IPS-20b (cell line): ENCODE measurements around the gene OPRM1.

ENCODE experiments used
- H3K27ac ChIP-seq: one replicate; pipeline ENCODE4 v1.5.1; 2013; ENCODE audit warnings: low read length
- H3K27me3 ChIP-seq: 2 replicates; pipeline ENCODE4 v1.6.1; 2013; ENCODE audit warnings: mild to moderate bottlenecking, low read length, inconsistent platforms; ENCODE audit not compliant: insufficient read depth
- H3K36me3 ChIP-seq: 2 replicates; pipeline ENCODE4 v1.6.1; 2013; ENCODE audit warnings: low read depth, mild to moderate bottlenecking, inconsistent platforms, low read length, moderate library complexity; ENCODE audit not compliant: insufficient read depth
- H3K4me1 ChIP-seq: 2 replicates; pipeline ENCODE4 v1.6.1; 2013; ENCODE audit warnings: mild to moderate bottlenecking, control low read depth, inconsistent platforms, low read length, moderate library complexity; ENCODE audit not compliant: insufficient read depth
- H3K4me3 ChIP-seq: 2 replicates; pipeline ENCODE4 v1.5.1; 2013; ENCODE audit warnings: mild to moderate bottlenecking, low read length, inconsistent platforms
- H3K9ac ChIP-seq: 2 replicates; pipeline ENCODE4 v1.6.1; 2013; ENCODE audit warnings: low read depth, mild to moderate bottlenecking, inconsistent platforms, low read length, moderate library complexity
- H3K9me3 ChIP-seq: 2 replicates; pipeline ENCODE4 v1.6.1; 2013; ENCODE audit warnings: mild to moderate bottlenecking, low read depth, low read length, inconsistent platforms; ENCODE audit not compliant: insufficient read depth

Gene OPRM1

GRCh38 chr6:154122195-154122925, 83.3 kb downstream of the OPRM1 start:
- no peak overlapping the region for H3K27ac ChIP-seq
- no peak overlapping the region for H3K4me3 ChIP-seq
- H3K9ac ChIP-seq, result no peak overlapping the region
- no peaks in the 10 kb centered on the region for H3K36me3 ChIP-seq
- H3K27me3 ChIP-seq, result no peaks in the 10 kb centered on the region
- H3K4me1 ChIP-seq, result peaks cover 2% of the 10 kb centered on the region; the same call in 1 of the 2 replicates
- no peaks in the 10 kb centered on the region; the same call in 1 of the 2 replicates for H3K9me3 ChIP-seq

- Histone ChIP-seq H3K9me3 (no peaks in the 10 kb centered on the region; the same call in 1 of the 2 replicates), H3K36me3 (no peaks in the 10 kb centered on the region), H3K27ac (no peak overlapping the region), H3K27me3 (no peaks in the 10 kb centered on the region), H3K4me1 (peaks cover 12% of the 10 kb centered on the region; the same call in 1 of the 2 replicates), H3K9ac (no peak overlapping the region), H3K4me3 (no peak overlapping the region)
These were observed 84.3 kb downstream of the OPRM1 start for GRCh38 chr6:154123155-154123956.

- Histone ChIP-seq H3K9me3 (no peaks in the 10 kb centered on the region; the same call in 1 of the 2 replicates), H3K4me3 (no peak overlapping the region), H3K27ac (no peak overlapping the region), H3K4me1 (peaks cover 15% of the 10 kb centered on the region; the same call in 1 of the 2 replicates), H3K9ac (no peak overlapping the region), H3K27me3 (no peaks in the 10 kb centered on the region), H3K36me3 (no peaks in the 10 kb centered on the region)
These were observed 86.4 kb downstream of the OPRM1 start for GRCh38 chr6:154125421-154125820.

- Histone ChIP-seq H3K36me3 (no peaks in the 10 kb centered on the region), H3K27me3 (no peaks in the 10 kb centered on the region), H3K4me3 (0 out of 2 replicates have a peak overlapping the region, but pooled peaks have one; percentile 15), H3K27ac (no peak overlapping the region), H3K9me3 (no peaks in the 10 kb centered on the region; the same call in 1 of the 2 replicates), H3K9ac (no peak overlapping the region), H3K4me1 (peaks cover 15% of the 10 kb centered on the region; the same call in 1 of the 2 replicates)
These were observed 88.6 kb downstream of the OPRM1 start for GRCh38 chr6:154127657-154128056.

- Histone ChIP-seq H3K9me3 (no peaks in the 10 kb centered on the region), H3K27ac (no peak overlapping the region), H3K9ac (no peak overlapping the region), H3K27me3 (no peaks in the 10 kb centered on the region), H3K36me3 (no peaks in the 10 kb centered on the region), H3K4me3 (no peak overlapping the region), H3K4me1 (0 out of 2 replicates have a peak, but pooled peaks cover 1% of the 10 kb centered on the region)
These were observed 95.6 kb downstream of the OPRM1 start for GRCh38 chr6:154134471-154135147.

- Histone ChIP-seq H3K9me3 (no peaks in the 10 kb centered on the region), H3K4me1 (0 out of 2 replicates have a peak, but pooled peaks cover 6% of the 10 kb centered on the region), H3K36me3 (no peaks in the 10 kb centered on the region), H3K27ac (no peak overlapping the region), H3K27me3 (no peaks in the 10 kb centered on the region), H3K4me3 (no peak overlapping the region), H3K9ac (no peak overlapping the region)
These were observed 99.8 kb downstream of the OPRM1 start for GRCh38 chr6:154138793-154139192.

GRCh38 chr6:154139892-154140291, 100.9 kb downstream of the OPRM1 start:
- Histone ChIP-seq H3K9ac (no peak overlapping the region), H3K4me3 (no peak overlapping the region), H3K27ac (no peak overlapping the region), H3K4me1 (0 out of 2 replicates have a peak, but pooled peaks cover 6% of the 10 kb centered on the region), H3K9me3 (no peaks in the 10 kb centered on the region), H3K27me3 (no peaks in the 10 kb centered on the region), H3K36me3 (no peaks in the 10 kb centered on the region)

GRCh38 chr6:154140743-154141142, 101.7 kb downstream of the OPRM1 start:
- Histone ChIP-seq H3K9ac (no peak overlapping the region), H3K27me3 (no peaks in the 10 kb centered on the region), H3K27ac (no peak overlapping the region), H3K9me3 (no peaks in the 10 kb centered on the region), H3K36me3 (no peaks in the 10 kb centered on the region), H3K4me1 (0 out of 2 replicates have a peak, but pooled peaks cover 6% of the 10 kb centered on the region), H3K4me3 (no peak overlapping the region)

- H3K9me3 ChIP-seq, result no peaks in the 10 kb centered on the region
- H3K27ac ChIP-seq, result no peak overlapping the region
- H3K9ac ChIP-seq, result no peak overlapping the region
- no peaks in the 10 kb centered on the region for H3K27me3 ChIP-seq
- no peaks in the 10 kb centered on the region for H3K36me3 ChIP-seq
- 0 out of 2 replicates have a peak, but pooled peaks cover 6% of the 10 kb centered on the region for H3K4me1 ChIP-seq
- no peak overlapping the region for H3K4me3 ChIP-seq
These were observed 104.7 kb downstream of the OPRM1 start for GRCh38 chr6:154143753-154144152.

GRCh38 chr6:154154389-154154967, 115.4 kb downstream of the OPRM1 start:
- no peaks in the 10 kb centered on the region for H3K4me1 ChIP-seq
- H3K36me3 ChIP-seq, result 0 out of 2 replicates have a peak, but pooled peaks cover 4% of the 10 kb centered on the region
- H3K27me3 ChIP-seq, result no peaks in the 10 kb centered on the region
- no peak overlapping the region for H3K4me3 ChIP-seq
- peaks cover 16% of the 10 kb centered on the region for H3K9me3 ChIP-seq
- H3K9ac ChIP-seq, result no peak overlapping the region
- no peak overlapping the region for H3K27ac ChIP-seq
